Activated B cell treated with CpG ODN at 0.5 μM for 24 hours (primary cell): ENCODE results near the gene NPHP1. TPM values are rescaled to one million over a fixed set of nuclear protein-coding genes. Genes with fewer than 3 reads are reported as not detected.

ENCODE experiments used
- ATAC-seq: fragments of 200-7000 bp; cut with Tn5 transposase; one replicate; pipeline ENCODE4 v1.10.0; 2021; ENCODE audit warnings: low read depth, mild to moderate bottlenecking, moderate library complexity
- CTCF ChIA-PET: fragments of 350-600 bp; sonication (Branson Sonifier 250); formaldehyde crosslinking; loops from one replicate; lab custom pipeline; 2021; ENCODE audit warnings: antibody characterized with exemption; lab: Charles Lee
- POLR2A ChIA-PET: fragments of 350-600 bp; sonication (Branson Sonifier 250); formaldehyde crosslinking; loops from one replicate; lab custom pipeline; 2021; ENCODE audit warnings: antibody characterized with exemption; lab: Charles Lee
- DNase-seq: peaks from one replicate; pipeline ENCODE4 v3.0.0; 2022
- H3K27ac Mint-ChIP-seq: one replicate; pipeline ENCODE4 v1.8.0; 2020; ENCODE audit warnings: mixed read lengths
- H3K27me3 Mint-ChIP-seq: one replicate; pipeline ENCODE4 v1.8.0; 2021; ENCODE audit warnings: mixed read lengths
- H3K36me3 Mint-ChIP-seq: one replicate; pipeline ENCODE4 v1.8.0; 2021; ENCODE audit warnings: low read depth, mixed read lengths
- H3K4me1 Mint-ChIP-seq: one replicate; pipeline ENCODE4 v1.8.0; 2021; ENCODE audit warnings: mixed read lengths
- H3K4me3 Mint-ChIP-seq: one replicate; pipeline ENCODE4 v1.8.0; 2020; ENCODE audit warnings: mild to moderate bottlenecking, mixed read lengths
- H3K9me3 Mint-ChIP-seq: one replicate; pipeline ENCODE4 v1.8.0; 2020; ENCODE audit warnings: mixed read lengths
- CTCF ChIP-seq: fragments of 200-600 bp; IDR thresholded peaks from one replicate; pipeline ENCODE4 v1.8.0; 2022; ENCODE audit warnings: antibody characterized with exemption, mild to moderate bottlenecking
- intact Hi-C: fragments of 100-400 bp; cut with micrococcal nuclease; formaldehyde crosslinking; loops from one replicate; pipeline ENCODE4 v1.15.1; 2024
- total RNA-seq: library from RNA; stranded (reverse); gene quantifications from 2 replicates; pipeline ENCODE4 v1.2.3, GENCODE V29; 2022

NPHP1 gene
- total RNA-seq, 1 donor from 2014 or later: 1.6 TPM

DNA sequence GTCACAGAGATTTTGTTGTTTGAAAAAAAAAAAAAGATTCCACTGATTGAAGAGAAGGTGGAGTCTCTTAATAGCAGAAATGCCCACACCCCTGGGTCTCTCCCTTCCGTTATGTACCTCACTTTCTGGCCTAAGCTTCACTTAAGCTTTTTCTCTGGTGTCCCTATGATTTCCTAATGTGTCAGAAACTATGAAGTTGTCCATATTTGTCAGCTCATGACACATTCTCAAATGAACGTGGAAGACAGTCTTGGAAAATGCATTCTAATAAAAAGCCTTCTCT is 83.8 kb downstream of the NPHP1 start:
- no peak for ATAC-seq

DNA sequence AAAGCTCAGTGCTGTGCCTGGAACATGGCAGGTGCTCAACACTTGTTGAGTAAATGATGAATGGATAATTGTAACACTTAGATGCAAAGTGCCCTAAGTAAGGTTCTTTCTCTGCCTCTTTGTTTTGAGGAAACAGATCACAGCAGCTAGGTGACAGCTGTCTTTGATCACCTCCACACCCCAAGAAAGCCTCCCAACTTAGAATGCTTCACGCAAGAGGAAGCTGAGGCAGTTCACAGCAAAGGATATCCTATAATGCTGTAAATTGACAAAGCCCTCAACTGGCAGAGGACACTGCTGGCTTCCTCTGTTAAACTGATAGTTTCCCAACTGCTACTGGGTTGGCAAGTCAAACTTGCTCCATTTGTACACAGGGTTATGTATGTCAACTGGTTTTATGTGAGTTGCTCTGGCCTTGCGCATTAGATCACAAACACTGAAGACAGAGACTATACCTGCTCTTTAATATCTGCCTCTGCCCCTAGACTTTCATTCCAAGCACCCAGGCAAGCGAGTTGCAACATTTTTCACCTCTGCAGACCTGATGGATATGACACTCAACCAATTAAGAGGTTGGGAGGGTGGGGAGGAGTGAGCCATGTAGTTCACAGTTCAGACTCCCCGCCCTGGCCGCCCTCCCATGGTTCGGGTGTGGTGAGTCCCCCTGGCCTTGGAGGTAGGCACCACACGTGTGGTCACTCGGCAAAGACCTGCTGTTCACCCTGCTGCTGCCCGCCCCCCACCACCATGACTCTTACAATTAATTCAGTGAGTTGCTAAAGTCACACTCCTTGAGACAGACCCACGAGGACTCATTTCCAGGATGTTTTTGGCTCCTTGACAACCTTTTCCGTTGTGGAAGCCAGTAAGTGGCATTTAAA is 84.4 kb downstream of the NPHP1 start:
- DNase-seq: no peak
- ChIA-PET POLR2A (no interaction called here), CTCF (no interaction called here)
- no peak for TF ChIP-seq CTCF
- Mint-ChIP-seq H3K27me3 (peaks cover 28% of the 10 kb centered on the region), H3K27ac (no peak overlapping the region), H3K4me1 (no peaks in the 10 kb centered on the region), H3K4me3 (no peak overlapping the region), H3K36me3 (no peaks in the 10 kb centered on the region), H3K9me3 (no peaks in the 10 kb centered on the region)
- intact Hi-C loops: no loop called here
- no peak for ATAC-seq

More for the DNA sequence above, 83.8 kb downstream of the NPHP1 start:
- H3K27me3 Mint-ChIP-seq: peaks cover 27% of the 10 kb centered on the region
- intact Hi-C loops: no loop called here
- TF ChIP-seq CTCF: no peak
- CTCF ChIA-PET: no interaction called here
- H3K4me1 Mint-ChIP-seq: no peaks in the 10 kb centered on the region
- no peaks in the 10 kb centered on the region for H3K36me3 Mint-ChIP-seq
- no peak overlapping the region for H3K27ac Mint-ChIP-seq
- POLR2A ChIA-PET: no interaction called here
- H3K9me3 Mint-ChIP-seq: no peaks in the 10 kb centered on the region
- H3K4me3 Mint-ChIP-seq: no peak overlapping the region
- no peak for DNase-seq

DNA sequence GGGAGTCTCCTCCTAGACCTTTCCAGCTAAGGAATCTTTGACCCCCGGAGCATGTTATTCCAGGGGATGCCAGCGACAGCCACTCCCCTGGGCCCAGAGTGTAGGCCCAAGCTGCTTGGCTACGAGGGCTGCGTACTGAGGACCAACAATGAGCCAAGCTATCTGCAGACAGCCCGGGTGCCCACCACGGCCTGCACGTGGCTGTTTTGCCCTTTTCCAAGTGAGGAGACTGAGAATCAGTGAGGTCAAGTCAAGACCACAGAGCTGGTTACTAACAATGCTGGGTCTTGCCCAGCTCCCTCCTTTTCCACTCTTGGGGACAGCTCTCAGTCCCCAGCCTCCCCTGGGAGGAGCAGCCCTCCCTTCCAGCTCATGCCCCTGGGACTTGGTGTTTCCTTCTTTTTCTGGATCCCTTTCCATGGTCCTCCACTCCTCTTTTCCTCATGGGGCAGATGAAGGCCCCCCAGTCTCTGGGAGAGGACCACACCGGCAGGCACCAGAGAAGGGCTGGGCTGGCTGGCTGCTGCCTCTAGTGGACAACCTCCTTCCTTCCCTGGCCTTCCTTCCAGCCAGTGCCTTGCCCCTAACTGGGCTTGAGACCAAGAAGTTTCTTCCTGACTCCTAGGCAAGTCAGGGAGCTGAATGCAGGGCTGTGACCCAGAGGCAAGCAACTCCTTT is 88.6 kb downstream of the NPHP1 start:
- ChIA-PET POLR2A (no interaction called here), CTCF (no interaction called here)
- Mint-ChIP-seq H3K36me3 (no peaks in the 10 kb centered on the region), H3K27ac (no peak overlapping the region), H3K4me1 (no peaks in the 10 kb centered on the region), H3K4me3 (no peak overlapping the region), H3K27me3 (peaks cover 44% of the 10 kb centered on the region), H3K9me3 (no peaks in the 10 kb centered on the region)
- DNase-seq (no peak), ATAC-seq (no peak)
- no peak for TF ChIP-seq CTCF
- intact Hi-C loops: no loop called here

DNA sequence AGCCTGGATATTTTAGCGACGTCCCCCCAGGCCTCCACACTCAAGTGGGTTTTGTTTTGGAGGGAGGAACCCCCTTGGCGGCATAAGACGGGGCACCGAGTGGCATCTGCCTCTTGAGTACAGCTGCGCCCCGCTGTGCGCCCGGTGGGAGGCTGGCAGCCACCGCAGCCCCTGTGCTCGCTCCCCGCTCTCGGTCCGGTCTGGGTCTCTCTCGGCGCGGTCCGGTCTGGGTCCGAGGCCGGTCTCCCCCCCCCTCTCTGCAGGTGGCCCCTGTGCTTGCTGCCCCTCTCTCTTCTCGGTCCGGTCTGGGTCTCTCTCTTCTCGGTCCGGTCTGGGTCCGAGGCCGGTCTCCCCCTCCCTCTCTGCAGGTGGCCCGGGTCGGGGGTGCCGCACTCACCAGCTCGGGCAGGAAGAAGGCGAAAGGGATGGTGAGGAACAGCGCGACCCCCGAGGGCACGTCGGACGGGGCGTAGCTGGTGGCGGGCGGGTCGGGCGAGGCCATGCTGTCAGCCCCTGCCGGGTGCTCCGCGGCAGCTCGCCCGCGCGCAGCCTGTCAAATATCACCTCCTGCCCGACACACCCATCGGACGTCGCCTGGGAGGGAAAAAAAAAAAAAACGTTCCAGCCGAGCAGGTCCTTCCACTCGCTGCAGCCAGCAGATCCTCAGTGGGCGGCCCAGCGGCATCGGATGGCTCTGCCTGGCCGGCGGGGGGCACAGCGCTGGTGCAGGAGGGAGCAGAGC is 89.4 kb downstream of the NPHP1 start, which contains the start of gene MALL:
MALL (minus strand) TSS at position 532 of the 742 bp plus-strand sequence; CDS start at position 502, 30 bp downstream.
- intact Hi-C loops: no loop called here
- DNase-seq (no peak), ATAC-seq (no peak)
- Mint-ChIP-seq H3K27ac (no peak within 1 kb of the TSS), H3K4me1 (no peaks in the 10 kb centered on the region), H3K9me3 (no peaks in the 10 kb centered on the region), H3K4me3 (no peak within 1 kb of the TSS), H3K27me3 (peaks cover 42% of the 10 kb centered on the region), H3K36me3 (no peaks in the 10 kb centered on the region)
- POLR2A ChIA-PET: no interaction called here
- CTCF ChIA-PET: no interaction called here
- TF ChIP-seq CTCF: no peak

- Mint-ChIP-seq H3K9me3 (no peaks in the 10 kb centered on the region), H3K27ac (no peak overlapping the region), H3K4me1 (no peaks in the 10 kb centered on the region), H3K27me3 (peaks cover 39% of the 10 kb centered on the region), H3K4me3 (no peak overlapping the region), H3K36me3 (no peaks in the 10 kb centered on the region)
- DNase-seq: no peak
- TF ChIP-seq CTCF: no peak
- ChIA-PET POLR2A (no interaction called here), CTCF (no interaction called here)
- intact Hi-C loops: no loop called here
- ATAC-seq: no peak
These were observed 90.0 kb downstream of the NPHP1 start for GRCh38 chr2:110114831-110115255.
